Jurkat, Clone E6-1 (cell line): ENCODE measurements around the gene KIRREL2.

Experiments used
- DNase-seq: peaks from one replicate; pipeline ENCODE4 v3.0.0-alpha.2; 2011; ENCODE audit warnings: low read depth, low spot score
- H3K4me3 ChIP-seq: 2 replicates; pipeline ENCODE4 v1.5.1; 2011; ENCODE audit warnings: mild to moderate bottlenecking, low read length, control low read depth, moderate library complexity

KIRREL2 gene

GRCh38 chr19:35843676-35844481 is 12.8 kb upstream of the KIRREL2 start:
- DNase-seq: no peak

GRCh38 chr19:35844482-35845214 is 12.1 kb upstream of the KIRREL2 start:
- no peak for DNase-seq

More at GRCh38 chr19:35843676-35844481, 12.8 kb upstream of the KIRREL2 start:
- H3K4me3 ChIP-seq: no peak overlapping the region

GRCh38 chr19:35845215-35846037 is 11.3 kb upstream of the KIRREL2 start:
- H3K4me3 ChIP-seq: no peak overlapping the region
- no peak for DNase-seq

More at GRCh38 chr19:35844482-35845214, 12.1 kb upstream of the KIRREL2 start:
- no peak overlapping the region for H3K4me3 ChIP-seq

GRCh38 chr19:35846038-35846668 is 10.6 kb upstream of the KIRREL2 start:
- DNase-seq: no peak
- no peak overlapping the region for H3K4me3 ChIP-seq

GRCh38 chr19:35847911-35848310 is 8.8 kb upstream of the KIRREL2 start:
- no peak for DNase-seq
- H3K4me3 ChIP-seq: no peak overlapping the region

- no peak for DNase-seq
- H3K4me3 ChIP-seq: no peak overlapping the region
Observed at GRCh38 chr19:35848486-35848885, 8.2 kb upstream of the KIRREL2 start.

GRCh38 chr19:35848919-35849505 is 7.7 kb upstream of the KIRREL2 start:
- DNase-seq: no peak
- H3K4me3 ChIP-seq: no peak overlapping the region

GRCh38 chr19:35851213-35852028 is 5.3 kb upstream of the KIRREL2 start:
- no peak for DNase-seq
- H3K4me3 ChIP-seq: no peak overlapping the region

- no peak for DNase-seq
- no peak within 1 kb of the TSS for H3K4me3 ChIP-seq
Observed at GRCh38 chr19:35852029-35852780, 4.5 kb upstream of the KIRREL2 start, which contains the start of gene NPHS1. TSS of gene NPHS1 (minus strand) at chr19:35852504. CDS start at chr19:35851837, 667 bp downstream.

- no peak overlapping the region for H3K4me3 ChIP-seq
- no peak for DNase-seq
Observed at GRCh38 chr19:35853038-35853756, 3.5 kb upstream of the KIRREL2 start.

GRCh38 chr19:35858311-35858710 is 1.6 kb downstream of the KIRREL2 start:
- no peak for DNase-seq
- no peak overlapping the region for H3K4me3 ChIP-seq

- DNase-seq: no peak
Observed at GRCh38 chr19:35859414-35859813, 2.7 kb downstream of the KIRREL2 start.

GRCh38 chr19:35860436-35860817 is 3.7 kb downstream of the KIRREL2 start:
- no peak overlapping the region for H3K4me3 ChIP-seq
- no peak for DNase-seq

More at GRCh38 chr19:35859414-35859813, 2.7 kb downstream of the KIRREL2 start:
- no peak overlapping the region for H3K4me3 ChIP-seq

GRCh38 chr19:35860818-35861639 is 4.3 kb downstream of the KIRREL2 start:
- no peak for DNase-seq
- no peak overlapping the region for H3K4me3 ChIP-seq

GRCh38 chr19:35861640-35862160 is 5.0 kb downstream of the KIRREL2 start:
- no peak for DNase-seq
- no peak overlapping the region for H3K4me3 ChIP-seq

GRCh38 chr19:35862528-35862927 is 5.8 kb downstream of the KIRREL2 start:
- no peak for DNase-seq
- H3K4me3 ChIP-seq: no peak overlapping the region
